SK-N-SH (cell line): ENCODE measurements around the gene SNX24. TPM values are rescaled to one million over a fixed set of nuclear protein-coding genes. Genes with fewer than 3 reads are reported as not detected.

Experiments used
- CTCF ChIA-PET: fragments of 300-600, 350-600 bp; formaldehyde crosslinking; extraction: SDS; loops from one replicate; lab custom pipeline; 2021; lab: Yijun Ruan, JAX
- POLR2A ChIA-PET: fragments of 350-600 bp; sonication (Branson Sonifier 250); formaldehyde crosslinking; extraction: SDS; loops from one replicate; lab custom pipeline; 2020; ENCODE audit warnings: antibody characterized with exemption, inconsistent platforms; lab: Yijun Ruan, JAX
- DNase-seq: peaks from one replicate; pipeline ENCODE4 v3.0.0; 2012
- H2AFZ ChIP-seq: fragments of 200-600 bp; sonication (generic); 2 replicates; pipeline ENCODE4 v1.8.1; 2016; ENCODE audit warnings: antibody characterized with exemption, mild to moderate bottlenecking, low read depth
- H3F3A ChIP-seq: fragments of 200-600 bp; sonication (generic); replicated peaks from 2 replicates; pipeline ENCODE3; 2016; ENCODE audit warnings: antibody characterized with exemption, mild to moderate bottlenecking; ENCODE audit not compliant: insufficient read depth
- H3K27ac ChIP-seq, 2 experiments: fragments of 200-500 bp in 1 of 2; fragments of 200-600 bp in 1 of 2; sonication (Bioruptor generic) in 1 of 2; sonication (generic), shearing (Covaris generic) in 1 of 2; 2 replicates each; pipeline versions ENCODE4 v1.5.1 to v1.6.1; 2014 to 2016; ENCODE audit warnings: low read depth in 2 of 2, inconsistent platforms in 1 of 2, low read length in 1 of 2, mild to moderate bottlenecking in 1 of 2, mixed read lengths in 1 of 2
- H3K27me3 ChIP-seq: fragments of 200-600 bp; sonication (generic), shearing (Covaris generic); 2 replicates; pipeline ENCODE4 v1.6.1; 2016; ENCODE audit warnings: mixed run types; ENCODE audit not compliant: insufficient read depth
- H3K36me3 ChIP-seq, 2 experiments: fragments of 200-500 bp in 1 of 2; fragments of 200-600 bp in 1 of 2; sonication (Bioruptor generic) in 1 of 2; sonication (generic) in 1 of 2; replicated peaks in 1 of 2; 2 replicates each; pipeline versions ENCODE3 to v1.5.1; 2014 to 2016; ENCODE audit warnings: low read length in 1 of 2, mild to moderate bottlenecking in 1 of 2; ENCODE audit not compliant: insufficient read depth in 2 of 2, control insufficient read depth in 1 of 2
- H3K4me1 ChIP-seq, 2 experiments: fragments of 200-500 bp in 1 of 2; fragments of 200-600 bp in 1 of 2; sonication (Bioruptor generic) in 1 of 2; sonication (generic), shearing (Covaris generic) in 1 of 2; 2 replicates each; pipeline versions ENCODE4 v1.5.1 to v1.6.1; 2014 to 2016; ENCODE audit warnings: low read depth in 1 of 2, low read length in 1 of 2, mixed run types in 1 of 2; ENCODE audit not compliant: insufficient read depth in 2 of 2, control insufficient read depth in 1 of 2
- H3K4me2 ChIP-seq: fragments of 200-600 bp; sonication (generic), shearing (Covaris generic); 2 replicates; pipeline ENCODE4 v1.6.1; 2017; ENCODE audit warnings: mixed run types
- H3K4me3 ChIP-seq, 2 experiments: fragments of 200-500 bp in 1 of 2; fragments of 200-600 bp in 1 of 2; sonication (Bioruptor generic) in 1 of 2; sonication (generic), shearing (Covaris generic) in 1 of 2; 2 replicates each; pipeline versions ENCODE4 v1.5.1 to v1.8.1; 2014 to 2016; ENCODE audit warnings: low read depth in 2 of 2, inconsistent platforms in 1 of 2, low read length in 1 of 2, mild to moderate bottlenecking in 1 of 2, mixed read lengths in 1 of 2, moderate library complexity in 1 of 2
- H3K79me2 ChIP-seq: fragments of 200-600 bp; sonication (generic); 2 replicates; pipeline ENCODE4 v1.8.1; 2017; ENCODE audit warnings: mild to moderate bottlenecking; ENCODE audit not compliant: insufficient read depth
- H3K9ac ChIP-seq: fragments of 200-600 bp; sonication (generic); 2 replicates; pipeline ENCODE4 v1.6.1; 2017; ENCODE audit warnings: mixed run types
- H3K9me2 ChIP-seq: fragments of 200-600 bp; sonication (generic); 2 replicates; pipeline ENCODE4 v1.6.1; 2017; ENCODE audit warnings: mixed run types
- H3K9me3 ChIP-seq: fragments of 200-600 bp; sonication (generic); 2 replicates; pipeline ENCODE4 v1.6.1; 2017; ENCODE audit warnings: mixed run types, mild to moderate bottlenecking, moderate library complexity
- H4K20me1 ChIP-seq: fragments of 200-600 bp; sonication (generic); 2 replicates; pipeline ENCODE4 v1.6.1; 2017; ENCODE audit warnings: mild to moderate bottlenecking, mixed run types; ENCODE audit not compliant: insufficient read depth
- CHD2 ChIP-seq: fragments of 150-350 bp; IDR thresholded peaks from 2 replicates; pipeline ENCODE4 v1.6.1; 2018; ENCODE audit warnings: low read length; ENCODE audit not compliant: partially characterized antibody
- ELF1 ChIP-seq: IDR thresholded peaks from 2 replicates; pipeline ENCODE4 v1.4.0; 2012
- FOSL2 ChIP-seq: IDR thresholded peaks from 2 replicates; pipeline ENCODE4 v1.4.0; 2012; ENCODE audit warnings: low read depth, mild to moderate bottlenecking, moderate library complexity, borderline replicate concordance
- FOXJ3 ChIP-seq: sonication (generic); formaldehyde crosslinking; IDR thresholded peaks from 2 replicates; pipeline ENCODE4 v1.5.1; 2020; ENCODE audit warnings: mild to moderate bottlenecking, missing genetic modification reagents
- FOXM1 ChIP-seq: IDR thresholded peaks from 2 replicates; pipeline ENCODE4 v1.4.0; 2012; ENCODE audit warnings: low read depth, mild to moderate bottlenecking
- GATA2 ChIP-seq: sonication (generic); formaldehyde crosslinking; IDR thresholded peaks from 2 replicates; pipeline ENCODE4 v1.5.0; 2020; ENCODE audit warnings: mild to moderate bottlenecking, missing genetic modification reagents
- JUND ChIP-seq: IDR thresholded peaks from 2 replicates; pipeline ENCODE4 v1.4.0; 2012
- MEF2A ChIP-seq: IDR thresholded peaks from 2 replicates; pipeline ENCODE4 v1.4.0; 2012; ENCODE audit warnings: low read depth, borderline replicate concordance
- MXI1 ChIP-seq: IDR thresholded peaks from 2 replicates; pipeline ENCODE4 v1.6.1; 2012; ENCODE audit warnings: mild to moderate bottlenecking, low read depth, low read length, improper control_type of control experiment
- NFIC ChIP-seq: IDR thresholded peaks from 2 replicates; pipeline ENCODE4 v1.4.0; 2012; ENCODE audit warnings: borderline replicate concordance
- NRF1 ChIP-seq: IDR thresholded peaks from 2 replicates; pipeline ENCODE4 v1.6.1; 2012; ENCODE audit warnings: low read depth, mild to moderate bottlenecking, low read length
- POLR2AphosphoS5 ChIP-seq: IDR thresholded peaks from 2 replicates; pipeline ENCODE4 v1.6.1; 2012; ENCODE audit warnings: low read depth, low read length
- RAD21 ChIP-seq: IDR thresholded peaks from 2 replicates; pipeline ENCODE4 v1.6.1; 2012; ENCODE audit warnings: mild to moderate bottlenecking, low read length
- REST ChIP-seq: IDR thresholded peaks from 2 replicates; pipeline ENCODE4 v1.6.1; 2012; ENCODE audit warnings: mild to moderate bottlenecking, low read depth, low read length, moderate library complexity
- RFX5 ChIP-seq: IDR thresholded peaks from 2 replicates; pipeline ENCODE4 v1.6.1; 2012; ENCODE audit warnings: mild to moderate bottlenecking, improper control_type of control experiment, low read length
- RXRA ChIP-seq: IDR thresholded peaks from 2 replicates; pipeline ENCODE4 v1.4.0; 2012; ENCODE audit warnings: low read depth, mild to moderate bottlenecking, borderline replicate concordance
- SIN3A ChIP-seq: IDR thresholded peaks from 2 replicates; pipeline ENCODE4 v1.6.1; 2012; ENCODE audit warnings: low read depth, mild to moderate bottlenecking, low read length, moderate library complexity, borderline replicate concordance
- TAF1 ChIP-seq: IDR thresholded peaks from 2 replicates; pipeline ENCODE4 v1.6.1; 2012; ENCODE audit warnings: low read depth, mild to moderate bottlenecking, low read length, moderate library complexity, borderline replicate concordance
- TCF12 ChIP-seq: IDR thresholded peaks from 2 replicates; pipeline ENCODE4 v1.4.0; 2012
- TEAD4 ChIP-seq: IDR thresholded peaks from 2 replicates; pipeline ENCODE4 v1.4.0; 2012; ENCODE audit warnings: mild to moderate bottlenecking, borderline replicate concordance; ENCODE audit not compliant: insufficient read depth
- YY1 ChIP-seq: IDR thresholded peaks from 2 replicates; pipeline ENCODE4 v1.4.0; 2012; ENCODE audit warnings: low read depth, mild to moderate bottlenecking
- WGBS: methylation state at CpG from one replicate; pipeline ENCODE4 v1.1.6; 2017; ENCODE audit warnings: low lambda C conversion rate; 5-methylcytosine and 5-hydroxymethylcytosine counted together
- polyA plus RNA-seq, 3 experiments: library from polyadenylated mRNA; depleted of rRNA; stranded (reverse); fragments of >200 nt; gene quantifications; 2 replicates each; pipeline ENCODE4 v1.2.3, GENCODE V29; 2012
- TF ChIP-seq, protein P1 (sequence below): fragments of 150-350 bp; IDR thresholded peaks from 2 replicates; pipeline ENCODE4 v1.6.1; 2016; ENCODE audit warnings: mild to moderate bottlenecking, low read depth, low read length
- TF ChIP-seq, protein P2 (sequence below): IDR thresholded peaks from 2 replicates; pipeline ENCODE4 v1.4.0; 2012; ENCODE audit warnings: low read depth, borderline replicate concordance
- TF ChIP-seq, protein P3 (sequence below): IDR thresholded peaks from 2 replicates; pipeline ENCODE4 v1.4.0; 2012; ENCODE audit warnings: low read depth
- TF ChIP-seq, protein P4 (sequence below): fragments of 200-600 bp; sonication (generic); IDR thresholded peaks from 2 replicates; pipeline ENCODE4 v1.6.1; 2017; ENCODE audit warnings: antibody characterized with exemption, mild to moderate bottlenecking, moderate library complexity
- TF ChIP-seq, protein P5 (sequence below): fragments of 150-350 bp; IDR thresholded peaks from 2 replicates; pipeline ENCODE4 v1.6.1; 2017; ENCODE audit warnings: antibody characterized with exemption, low read length, low read depth, borderline replicate concordance

The SNX24 gene
- polyA plus RNA-seq, 1 of the 3 experiments (the other 2 are of a cell fraction): 8.2 TPM

DNA sequence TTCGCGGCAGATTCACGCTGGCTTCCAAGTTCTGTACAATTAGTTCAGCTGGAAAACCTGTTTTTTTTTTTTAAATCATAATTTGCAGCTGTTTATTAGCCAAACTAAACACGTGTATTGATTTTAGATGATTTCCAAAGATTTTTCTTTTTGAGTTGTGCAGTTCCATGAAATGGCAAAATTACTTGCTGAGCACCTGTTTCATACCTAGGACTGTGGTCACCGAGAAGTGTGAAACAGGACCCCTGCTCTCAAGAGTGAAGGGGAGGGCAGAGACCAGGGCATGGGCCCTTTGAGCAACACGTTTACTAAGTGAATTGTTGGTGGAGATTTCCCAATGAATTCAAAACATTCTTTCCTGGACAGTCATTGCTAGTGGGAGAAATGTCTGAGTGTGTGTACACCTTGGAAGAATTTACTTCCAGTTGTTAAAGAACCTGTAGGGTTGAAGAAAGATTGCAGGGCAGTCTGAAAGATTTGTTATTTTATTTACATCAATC, 688 bp downstream of the SNX24 start:
- CTCF ChIA-PET: interaction anchor here (0.8 to 1.4 kb wide), 4 partner anchors 20 to 499 kb away, joined by 3 to 4 read pairs (median 3); no protein-coding TSS in a partner anchor
- peak overlapping the region; percentile 78; the same call in 1 of the 2 replicates for H2AFZ ChIP-seq

More for the DNA sequence above, 688 bp downstream of the SNX24 start:
- H3K4me3 ChIP-seq: peak overlapping the region; percentile 86 to 90
- no peaks in the 10 kb centered on the region for H3K27me3 ChIP-seq
- H3K9ac ChIP-seq: peak overlapping the region; percentile 83
- WGBS: 1% methylated on average over 6 of the region's 6 CpGs
- H4K20me1 ChIP-seq: no peaks in the 10 kb centered on the region
- peak; percentile 30 for DNase-seq
- H3K79me2 ChIP-seq: peaks cover 49% of the 10 kb centered on the region
- no peaks in the 10 kb centered on the region for H3K9me3 ChIP-seq
- no peaks in the 10 kb centered on the region for H3K9me2 ChIP-seq
- peaks cover 5% of the 10 kb centered on the region for H3F3A ChIP-seq
- peaks cover 7% of the 10 kb centered on the region in 2 experiments; a peak in 3 of 4 replicates for H3K4me1 ChIP-seq
- POLR2A ChIA-PET: interaction anchor here (0.6 to 0.9 kb wide), 2 partner anchors 69 to 1902 kb away, joined by 3 to 4 read pairs; no protein-coding TSS in a partner anchor
- no peaks in the 10 kb centered on the region for H3K36me3 ChIP-seq
- H3K4me2 ChIP-seq: peak overlapping the region; percentile 75
- TF ChIP-seq, protein P1, sequence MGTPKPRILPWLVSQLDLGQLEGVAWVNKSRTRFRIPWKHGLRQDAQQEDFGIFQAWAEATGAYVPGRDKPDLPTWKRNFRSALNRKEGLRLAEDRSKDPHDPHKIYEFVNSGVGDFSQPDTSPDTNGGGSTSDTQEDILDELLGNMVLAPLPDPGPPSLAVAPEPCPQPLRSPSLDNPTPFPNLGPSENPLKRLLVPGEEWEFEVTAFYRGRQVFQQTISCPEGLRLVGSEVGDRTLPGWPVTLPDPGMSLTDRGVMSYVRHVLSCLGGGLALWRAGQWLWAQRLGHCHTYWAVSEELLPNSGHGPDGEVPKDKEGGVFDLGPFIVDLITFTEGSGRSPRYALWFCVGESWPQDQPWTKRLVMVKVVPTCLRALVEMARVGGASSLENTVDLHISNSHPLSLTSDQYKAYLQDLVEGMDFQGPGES: no peak
- TF ChIP-seq, protein P2, sequence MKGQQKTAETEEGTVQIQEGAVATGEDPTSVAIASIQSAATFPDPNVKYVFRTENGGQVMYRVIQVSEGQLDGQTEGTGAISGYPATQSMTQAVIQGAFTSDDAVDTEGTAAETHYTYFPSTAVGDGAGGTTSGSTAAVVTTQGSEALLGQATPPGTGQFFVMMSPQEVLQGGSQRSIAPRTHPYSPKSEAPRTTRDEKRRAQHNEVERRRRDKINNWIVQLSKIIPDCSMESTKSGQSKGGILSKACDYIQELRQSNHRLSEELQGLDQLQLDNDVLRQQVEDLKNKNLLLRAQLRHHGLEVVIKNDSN: no peak
- TF ChIP-seq NFIC (no peak), RAD21 (no peak), FOXM1 (no peak), TEAD4 (0 out of 2 replicates have a peak, but pooled peaks have one; percentile 0), SIN3A (no peak), ELF1 (no peak), RFX5 (no peak), REST (no peak), TCF12 (peak; percentile 20; the same call in 1 of the 2 replicates), JUND (peak; percentile 36; the same call in 1 of the 2 replicates), CHD2 (no peak), GATA2 (no peak), YY1 (no peak), TAF1 (no peak), FOXJ3 (CRISPR knock-in tag) (no peak), NRF1 (no peak), RXRA (no peak), FOSL2 (peak; percentile 42; the same call in 1 of the 2 replicates), MXI1 (no peak), POLR2AphosphoS5 (no peak), MEF2A (no peak)
- TF ChIP-seq, protein P3, sequence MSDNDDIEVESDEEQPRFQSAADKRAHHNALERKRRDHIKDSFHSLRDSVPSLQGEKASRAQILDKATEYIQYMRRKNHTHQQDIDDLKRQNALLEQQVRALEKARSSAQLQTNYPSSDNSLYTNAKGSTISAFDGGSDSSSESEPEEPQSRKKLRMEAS: peak; percentile 9; the same call in 1 of the 2 replicates
- TF ChIP-seq, protein P4, sequence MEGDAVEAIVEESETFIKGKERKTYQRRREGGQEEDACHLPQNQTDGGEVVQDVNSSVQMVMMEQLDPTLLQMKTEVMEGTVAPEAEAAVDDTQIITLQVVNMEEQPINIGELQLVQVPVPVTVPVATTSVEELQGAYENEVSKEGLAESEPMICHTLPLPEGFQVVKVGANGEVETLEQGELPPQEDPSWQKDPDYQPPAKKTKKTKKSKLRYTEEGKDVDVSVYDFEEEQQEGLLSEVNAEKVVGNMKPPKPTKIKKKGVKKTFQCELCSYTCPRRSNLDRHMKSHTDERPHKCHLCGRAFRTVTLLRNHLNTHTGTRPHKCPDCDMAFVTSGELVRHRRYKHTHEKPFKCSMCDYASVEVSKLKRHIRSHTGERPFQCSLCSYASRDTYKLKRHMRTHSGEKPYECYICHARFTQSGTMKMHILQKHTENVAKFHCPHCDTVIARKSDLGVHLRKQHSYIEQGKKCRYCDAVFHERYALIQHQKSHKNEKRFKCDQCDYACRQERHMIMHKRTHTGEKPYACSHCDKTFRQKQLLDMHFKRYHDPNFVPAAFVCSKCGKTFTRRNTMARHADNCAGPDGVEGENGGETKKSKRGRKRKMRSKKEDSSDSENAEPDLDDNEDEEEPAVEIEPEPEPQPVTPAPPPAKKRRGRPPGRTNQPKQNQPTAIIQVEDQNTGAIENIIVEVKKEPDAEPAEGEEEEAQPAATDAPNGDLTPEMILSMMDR: no peak; the same call in 1 of the 2 replicates
- TF ChIP-seq, protein P5, sequence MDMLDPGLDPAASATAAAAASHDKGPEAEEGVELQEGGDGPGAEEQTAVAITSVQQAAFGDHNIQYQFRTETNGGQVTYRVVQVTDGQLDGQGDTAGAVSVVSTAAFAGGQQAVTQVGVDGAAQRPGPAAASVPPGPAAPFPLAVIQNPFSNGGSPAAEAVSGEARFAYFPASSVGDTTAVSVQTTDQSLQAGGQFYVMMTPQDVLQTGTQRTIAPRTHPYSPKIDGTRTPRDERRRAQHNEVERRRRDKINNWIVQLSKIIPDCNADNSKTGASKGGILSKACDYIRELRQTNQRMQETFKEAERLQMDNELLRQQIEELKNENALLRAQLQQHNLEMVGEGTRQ: no peak
- peak overlapping the region; percentile 79 to 93 for H3K27ac ChIP-seq
